ENCODE measurements around the gene SKIL. TPM values are rescaled to one million over a fixed set of nuclear protein-coding genes. Genes with fewer than 3 reads are reported as not detected.

SKIL gene
- total RNA-seq, 1 donor from 2014 or later = 83.0 TPM

GRCh38 chr3:170364965-170365364 lies 7.5 kb downstream of the SKIL start:
- TF ChIP-seq CTCF (IDR thresholded peaks at IDR 0.05) = no peak
- DNase-seq (ENCODE audit: extremely low spot score, unreplicated experiment) = no peak
- Mint-ChIP-seq H3K36me3 (ENCODE audit: unreplicated experiment) (peaks cover 40% of the 10 kb centered on the region), H3K27me3 (ENCODE audit: unreplicated experiment) (no peaks in the 10 kb centered on the region), H3K27ac (ENCODE audit: unreplicated experiment) (no peak overlapping the region), H3K4me1 (ENCODE audit: unreplicated experiment) (peaks cover 55% of the 10 kb centered on the region), H3K9me3 (ENCODE audit: unreplicated experiment) (no peaks in the 10 kb centered on the region), H3K4me3 (ENCODE audit: unreplicated experiment) (no peak overlapping the region)

GRCh38 chr3:170367797-170368196 lies 10.3 kb downstream of the SKIL start:
- H3K27ac Mint-ChIP-seq (ENCODE audit: unreplicated experiment) = no peak overlapping the region
- H3K4me1 Mint-ChIP-seq (ENCODE audit: unreplicated experiment) = peaks cover 55% of the 10 kb centered on the region
- TF ChIP-seq CTCF (IDR thresholded peaks at IDR 0.05) = no peak
- H3K4me3 Mint-ChIP-seq (ENCODE audit: unreplicated experiment) = no peak overlapping the region
- no peaks in the 10 kb centered on the region for H3K9me3 Mint-ChIP-seq (ENCODE audit: unreplicated experiment)
- DNase-seq (ENCODE audit: extremely low spot score, unreplicated experiment) = no peak
- H3K27me3 Mint-ChIP-seq (ENCODE audit: unreplicated experiment) = no peaks in the 10 kb centered on the region
- H3K36me3 Mint-ChIP-seq (ENCODE audit: unreplicated experiment) = peaks cover 30% of the 10 kb centered on the region

- Mint-ChIP-seq H3K36me3 (ENCODE audit: unreplicated experiment) (peaks cover 26% of the 10 kb centered on the region), H3K4me3 (ENCODE audit: unreplicated experiment) (no peak overlapping the region), H3K4me1 (ENCODE audit: unreplicated experiment) (peaks cover 46% of the 10 kb centered on the region), H3K27ac (ENCODE audit: unreplicated experiment) (no peak overlapping the region), H3K9me3 (ENCODE audit: unreplicated experiment) (no peaks in the 10 kb centered on the region), H3K27me3 (ENCODE audit: unreplicated experiment) (no peaks in the 10 kb centered on the region)
- no peak for DNase-seq (ENCODE audit: extremely low spot score, unreplicated experiment)
- TF ChIP-seq CTCF (IDR thresholded peaks at IDR 0.05) = peak; percentile 44
Observed at GRCh38 chr3:170368921-170369320, 11.4 kb downstream of the SKIL start.

- no peak overlapping the region for H3K4me3 Mint-ChIP-seq (ENCODE audit: unreplicated experiment)
- H3K36me3 Mint-ChIP-seq (ENCODE audit: unreplicated experiment) = peaks cover 18% of the 10 kb centered on the region
- no peak for DNase-seq (ENCODE audit: extremely low spot score, unreplicated experiment)
- TF ChIP-seq CTCF (IDR thresholded peaks at IDR 0.05) = no peak
- no peaks in the 10 kb centered on the region for H3K9me3 Mint-ChIP-seq (ENCODE audit: unreplicated experiment)
- H3K4me1 Mint-ChIP-seq (ENCODE audit: unreplicated experiment) = peaks cover 45% of the 10 kb centered on the region
- H3K27ac Mint-ChIP-seq (ENCODE audit: unreplicated experiment) = peak overlapping the region; percentile 59
- no peaks in the 10 kb centered on the region for H3K27me3 Mint-ChIP-seq (ENCODE audit: unreplicated experiment)
Observed at GRCh38 chr3:170372190-170372879, 14.8 kb downstream of the SKIL start.

GRCh38 chr3:170383567-170383966 lies 26.1 kb downstream of the SKIL start:
- H3K4me1 Mint-ChIP-seq (ENCODE audit: unreplicated experiment) = peaks cover 12% of the 10 kb centered on the region
- H3K9me3 Mint-ChIP-seq (ENCODE audit: unreplicated experiment) = no peaks in the 10 kb centered on the region
- H3K36me3 Mint-ChIP-seq (ENCODE audit: unreplicated experiment) = peaks cover 42% of the 10 kb centered on the region
- H3K27me3 Mint-ChIP-seq (ENCODE audit: unreplicated experiment) = no peaks in the 10 kb centered on the region
- H3K4me3 Mint-ChIP-seq (ENCODE audit: unreplicated experiment) = no peak overlapping the region
- TF ChIP-seq CTCF (IDR thresholded peaks at IDR 0.05) = no peak
- DNase-seq (ENCODE audit: extremely low spot score, unreplicated experiment) = no peak
- H3K27ac Mint-ChIP-seq (ENCODE audit: unreplicated experiment) = peak overlapping the region; percentile 3

Data from osteocyte (in vitro differentiated cells).